ENCODE data around the gene STEAP2.

Gene STEAP2

GRCh38 chr7:90274161-90274560 is 62.6 kb downstream of the STEAP2 start:
- ATAC-seq: no peak

GRCh38 chr7:90276033-90276728 is 64.6 kb downstream of the STEAP2 start:
- no peak for ATAC-seq
